Muscle of back (tissue), 11 donors: ENCODE results near the gene CEP85L. TPM values are rescaled to one million over a fixed set of nuclear protein-coding genes. Genes with fewer than 3 reads are reported as not detected.
"Not testable (repeated sequence)": the region's sequence is repeated elsewhere in the genome, so short reads cannot be mapped to it uniquely, and the experiment has no call there.

Source experiments
- DNase-seq, 3 donors: peaks; one replicate each; pipeline versions ENCODE4 v3.0.0 to v3.0.0-alpha.2; 2013
- polyA plus RNA-seq, 10 donors: library from polyadenylated mRNA; unstranded; fragments of 120-200 nt; gene quantifications; one replicate each; pipeline ENCODE4 v1.2.1, GENCODE V29; 2013; ENCODE audit not compliant: insufficient read length in 10 of 10

CEP85L gene
- polyA plus RNA-seq, 10 donors, result 10.7 to 27.7 (median 18.5) TPM

GRCh38 chr6:118502169-118502568 lies 149.2 kb downstream of the CEP85L start:
- DNase-seq, result no peak

DNA sequence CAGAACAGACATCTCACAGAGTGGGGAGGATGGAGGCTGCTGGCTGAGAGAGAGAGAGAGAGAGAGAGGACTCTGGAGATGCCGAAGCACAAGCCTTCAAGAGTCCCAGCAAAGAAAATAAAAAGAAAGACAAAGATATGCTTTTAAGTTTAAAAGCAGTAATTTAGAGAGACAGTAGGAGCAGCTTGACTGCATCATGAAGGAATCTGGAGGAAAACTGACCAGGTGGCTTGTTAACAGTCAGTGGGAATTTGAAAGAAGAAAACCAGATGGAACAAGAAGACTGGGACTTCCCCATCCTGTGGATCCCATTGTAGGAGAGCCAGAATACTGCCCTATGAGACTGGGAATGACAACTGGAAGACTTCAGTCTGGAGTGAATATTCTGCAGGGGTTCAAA lies 149.6 kb downstream of the CEP85L start:
- DNase-seq, result peak in 1 of 3 donors; percentile 8

DNA sequence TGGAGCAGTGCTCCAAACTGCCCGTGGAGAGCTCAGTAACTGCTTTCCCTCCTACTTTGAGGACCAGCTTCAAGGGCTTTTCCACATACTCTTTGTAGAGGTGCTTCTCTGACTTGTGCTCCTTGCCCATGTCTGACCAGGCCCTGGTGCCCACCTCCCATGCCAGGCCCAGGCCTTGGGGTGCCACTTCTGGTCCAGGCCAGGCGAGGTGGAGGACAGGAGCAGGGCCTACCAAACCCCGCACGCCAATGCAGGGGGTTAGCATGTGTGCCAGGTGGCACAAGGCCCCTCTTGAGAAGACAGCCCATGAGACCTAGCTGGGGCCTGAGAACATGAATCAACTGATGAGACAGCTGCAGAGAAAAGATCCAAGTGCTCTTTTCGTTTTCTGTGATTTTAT lies 150.3 kb downstream of the CEP85L start:
- no peak for DNase-seq

DNA sequence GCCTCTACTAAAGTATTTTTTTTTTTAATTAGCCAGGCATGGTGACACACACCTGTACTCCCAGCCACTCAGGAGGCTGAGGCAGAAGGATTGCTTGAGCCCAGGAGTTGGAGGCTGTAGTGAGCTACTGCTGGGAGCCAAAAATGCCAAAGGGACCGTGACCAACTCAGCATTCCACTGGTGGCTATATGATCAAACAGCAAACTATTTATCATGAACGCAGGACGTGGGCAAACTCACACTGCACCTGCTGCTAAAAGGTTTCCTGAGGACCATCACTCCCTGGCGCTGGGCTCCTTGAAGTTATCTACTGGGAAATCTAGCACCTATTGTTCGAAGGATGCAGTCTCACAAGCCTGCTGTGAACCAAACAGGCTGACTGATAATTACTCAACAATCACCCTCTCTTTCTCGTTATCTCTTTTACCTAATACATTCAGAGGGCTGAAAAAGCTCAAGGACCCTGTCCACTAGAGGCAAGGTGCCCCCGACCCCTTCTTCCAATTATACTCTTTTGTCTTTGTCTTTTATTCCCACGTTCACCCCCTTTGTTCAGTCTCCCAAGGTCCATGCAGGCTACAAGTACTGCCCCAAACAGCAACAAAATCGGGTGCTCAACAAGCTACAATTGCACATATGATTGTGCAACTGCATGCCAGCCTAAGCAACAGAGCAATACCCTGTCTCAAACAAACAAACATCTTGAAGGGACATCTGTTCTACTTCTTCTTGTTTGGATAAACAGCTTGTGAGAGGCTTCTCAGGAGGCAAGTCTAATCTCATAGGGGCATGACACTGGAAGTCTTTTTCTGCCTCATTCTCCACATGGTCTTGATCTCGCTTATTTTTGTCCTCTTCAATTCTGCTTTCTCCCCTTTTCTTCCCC lies 151.0 kb downstream of the CEP85L start:
- DNase-seq, result no peak

DNA sequence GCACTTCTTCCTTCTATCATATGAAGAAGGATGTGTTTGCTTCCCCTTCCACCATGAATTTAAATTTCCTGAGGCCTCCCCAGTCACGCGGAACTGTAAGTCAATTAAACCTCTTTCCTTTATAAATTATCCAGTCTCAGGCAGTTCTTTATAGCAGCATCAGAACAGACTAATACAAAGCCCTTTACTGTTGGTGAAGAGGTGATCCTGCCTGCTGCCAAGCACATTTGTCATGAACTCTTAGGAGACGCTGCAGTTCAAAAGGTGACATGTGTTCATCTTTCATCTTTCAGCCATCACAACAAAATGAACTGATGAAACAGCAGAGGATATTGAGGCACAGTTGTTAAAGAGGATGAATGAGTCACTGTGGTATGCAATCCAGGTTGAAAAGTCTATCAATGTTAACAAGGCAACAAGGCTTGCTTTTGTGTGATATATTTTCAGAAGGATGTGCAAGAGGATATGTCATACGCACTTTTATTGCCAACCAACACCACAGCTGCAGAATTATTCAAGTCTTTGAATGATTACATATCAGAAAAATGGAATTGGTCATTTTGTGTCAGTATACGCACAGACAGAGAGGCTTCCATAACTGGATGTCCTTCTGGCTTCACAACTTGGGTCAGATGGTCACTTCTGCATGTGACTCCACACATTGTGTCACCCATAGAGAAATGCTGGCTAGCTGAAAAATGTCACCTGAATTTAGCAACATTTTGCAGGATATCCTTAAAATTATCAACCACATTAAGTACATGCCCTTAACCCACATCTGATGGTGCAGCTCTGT lies 155.7 kb downstream of the CEP85L start:
- peak in 1 of 3 donors; percentile 29 for DNase-seq

GRCh38 chr6:118494091-118494490 lies 157.3 kb downstream of the CEP85L start:
- DNase-seq, result peak in 1 of 3 donors; percentile 10

DNA sequence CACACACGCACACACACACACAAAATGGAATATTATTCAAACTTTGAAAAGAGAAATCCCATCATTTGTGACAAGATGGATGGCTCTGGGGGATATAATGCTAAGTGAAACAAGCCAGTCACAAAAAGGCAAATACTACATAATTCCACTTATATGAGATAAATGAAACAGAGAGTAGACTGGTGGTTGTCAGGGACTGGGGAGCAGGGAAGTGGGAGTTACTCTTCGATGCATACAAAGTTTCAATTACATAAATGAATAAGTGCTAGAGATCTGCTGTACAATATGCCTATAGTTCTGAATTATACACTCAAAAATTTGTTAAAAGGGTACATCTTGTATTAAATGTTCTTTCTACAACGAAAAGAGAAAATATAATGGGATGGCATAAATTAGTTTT lies 161.4 kb downstream of the CEP85L start:
- no peak for DNase-seq

DNA sequence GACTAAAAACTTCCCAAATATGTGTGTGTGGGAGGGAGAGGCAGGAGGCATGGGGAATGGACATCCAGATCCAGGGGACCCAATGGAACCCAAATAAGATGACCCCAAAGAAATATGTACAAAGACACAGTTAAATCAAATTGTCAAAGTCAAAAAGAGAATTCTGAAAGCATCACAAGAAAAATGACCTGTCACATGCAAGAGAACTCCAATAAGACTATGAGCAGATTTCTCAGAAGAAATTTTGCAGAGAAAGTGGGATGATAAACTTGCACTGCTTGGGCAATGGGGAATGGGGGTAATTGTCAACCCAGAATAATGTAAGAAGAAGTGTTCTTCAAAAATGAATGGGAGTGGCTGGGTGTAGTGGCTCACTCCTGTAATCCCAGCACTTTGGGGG lies 162.8 kb downstream of the CEP85L start:
- no peak for DNase-seq

DNA sequence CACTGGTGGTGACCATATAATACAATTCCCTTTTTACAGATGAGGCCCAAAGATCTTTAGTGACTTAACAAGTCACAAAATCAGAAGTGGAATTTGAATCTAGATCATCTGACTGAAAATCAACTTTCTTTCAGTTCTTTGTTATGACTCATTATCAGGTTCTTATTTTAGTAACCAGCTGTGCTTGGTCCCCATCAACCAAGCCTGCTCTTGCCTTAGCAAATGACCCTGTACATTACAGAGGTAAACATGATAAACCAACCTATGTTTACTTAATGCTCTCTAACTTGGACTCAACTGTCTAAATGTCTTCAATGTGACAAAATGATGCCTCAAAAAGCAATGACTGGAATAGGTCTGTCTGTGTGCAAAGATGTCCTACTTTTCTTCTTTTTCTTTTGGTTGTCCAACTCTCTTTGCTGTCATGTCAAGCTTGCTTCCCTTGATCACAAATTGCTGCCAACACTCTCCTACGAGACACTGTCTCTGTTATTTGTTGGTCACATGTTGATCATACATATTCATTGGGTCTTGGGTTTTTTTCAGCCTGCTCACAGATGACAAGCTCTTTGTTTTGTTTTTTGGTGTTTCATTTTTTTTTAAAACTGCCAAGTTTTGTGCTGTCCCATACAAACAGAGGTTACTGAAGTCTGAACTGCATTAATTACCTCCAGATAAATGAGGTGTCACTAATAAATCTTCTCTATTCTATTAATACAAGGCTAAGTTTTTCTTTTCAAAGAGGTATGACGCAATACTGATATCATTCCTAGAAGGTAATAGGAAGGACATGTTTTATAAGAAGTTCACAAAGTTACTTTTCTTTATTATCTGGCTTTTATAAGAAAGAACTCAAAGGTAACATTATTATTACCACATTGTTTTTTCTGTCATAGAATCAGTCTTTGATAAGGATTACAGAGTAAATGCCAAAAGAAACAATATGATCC lies 165.5 kb downstream of the CEP85L start:
- no peak for DNase-seq

DNA sequence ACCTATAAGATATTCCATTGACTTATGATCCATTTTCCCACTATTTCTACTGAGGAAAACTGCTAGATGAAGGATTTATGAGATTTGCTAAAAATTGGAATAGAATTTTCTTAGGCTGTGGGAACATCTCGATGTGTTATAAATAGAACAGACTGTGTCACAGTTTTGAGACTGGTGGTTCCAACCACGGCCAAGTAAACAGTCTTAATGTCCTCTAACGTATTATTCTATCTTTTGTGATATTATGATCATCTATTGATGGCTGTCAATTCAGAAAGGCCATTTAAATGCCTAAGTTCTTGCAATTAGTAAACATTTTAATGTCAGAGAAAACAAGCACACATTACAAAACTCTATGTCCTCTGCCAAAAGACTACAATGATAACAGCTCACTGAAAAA lies 174.8 kb downstream of the CEP85L start:
- DNase-seq, result no peak

DNA sequence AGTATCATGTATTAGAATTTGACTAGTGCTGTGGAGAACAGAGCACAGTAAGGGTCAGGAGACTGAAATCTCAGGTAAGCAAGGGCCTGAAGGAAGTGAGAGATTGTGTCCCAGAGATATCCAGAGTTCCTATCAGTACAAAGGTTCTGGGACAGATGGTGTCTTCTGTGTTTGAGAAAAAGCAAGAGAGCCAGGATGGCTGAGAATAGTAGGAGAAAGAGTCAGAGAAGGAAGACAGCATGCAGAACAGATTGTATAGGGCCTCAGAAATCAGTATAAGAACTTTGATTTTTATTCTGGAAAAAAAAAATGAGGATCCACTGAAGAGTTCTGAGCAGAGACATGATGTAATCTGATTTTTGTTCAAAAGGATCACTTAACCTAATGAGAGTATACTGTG lies 178.1 kb downstream of the CEP85L start:
- no peak for DNase-seq

GRCh38 chr6:118469468-118469867 lies 181.9 kb downstream of the CEP85L start:
- no peak for DNase-seq

DNA sequence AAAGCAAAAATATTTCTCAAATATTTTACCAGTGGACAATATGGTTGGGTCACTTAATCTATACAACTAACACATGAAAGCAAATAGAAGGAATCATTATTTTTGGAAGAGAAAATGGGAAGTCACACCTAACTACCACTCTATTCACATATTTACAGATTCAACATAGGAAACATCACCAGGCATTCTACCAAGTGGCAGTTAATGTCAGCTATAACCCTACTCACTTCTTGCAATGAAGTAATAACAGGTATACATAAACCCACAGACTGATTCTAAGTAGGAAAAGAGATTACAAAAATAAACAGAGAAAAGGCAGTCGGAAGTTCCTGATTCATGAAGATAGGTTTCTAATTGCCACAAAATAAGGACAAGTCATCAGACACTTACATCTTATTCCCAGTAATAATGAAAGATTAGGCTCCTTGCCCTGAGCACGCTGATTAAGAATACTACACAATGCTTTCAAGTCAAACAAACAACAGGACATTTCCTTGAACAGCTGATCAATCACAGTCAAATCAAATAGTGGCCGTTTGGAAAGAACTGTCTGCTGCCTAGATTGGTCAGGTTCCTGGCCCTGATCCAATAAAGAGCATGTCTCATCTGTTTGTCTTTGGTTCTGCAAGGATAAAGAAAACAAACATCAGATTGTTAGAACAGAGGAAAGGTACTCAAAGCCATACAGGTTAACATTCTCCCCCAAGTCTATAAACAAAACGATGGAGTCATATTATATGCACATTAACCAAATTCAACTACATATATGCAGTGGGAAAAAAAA lies 182.5 kb downstream of the CEP85L start:
- DNase-seq, result no peak

- no peak for DNase-seq
Measured at GRCh38 chr6:118467181-118467580, 184.2 kb downstream of the CEP85L start.

- DNase-seq, result no peak
Measured at GRCh38 chr6:118464620-118465019, 186.8 kb downstream of the CEP85L start.

GRCh38 chr6:118460958-118461470 lies 190.4 kb downstream of the CEP85L start:
- DNase-seq, result no peak

- no peak for DNase-seq
Measured at GRCh38 chr6:118456982-118457381, 194.4 kb downstream of the CEP85L start.

GRCh38 chr6:118451839-118452238 lies 199.6 kb downstream of the CEP85L start:
- no peak for DNase-seq

DNA sequence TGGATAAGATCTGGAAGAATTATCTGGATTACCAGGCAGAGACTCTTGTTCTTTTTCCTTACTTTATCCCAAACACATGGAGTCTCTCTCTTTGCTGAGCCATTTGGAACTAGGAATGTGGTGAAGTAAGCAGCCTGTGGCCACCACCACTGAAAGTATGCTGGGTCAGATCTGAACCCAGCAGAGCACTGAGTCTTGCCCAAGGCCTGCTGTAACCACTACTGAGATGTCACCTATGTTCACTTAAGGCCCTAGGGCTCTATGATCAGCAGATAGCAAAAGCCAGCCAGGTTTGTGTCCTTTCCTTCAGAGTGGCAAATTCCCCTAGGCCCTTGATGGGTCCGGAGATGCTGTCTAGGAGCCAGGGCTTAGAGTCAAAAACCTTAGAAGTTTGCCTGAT lies 206.6 kb downstream of the CEP85L start:
- DNase-seq, result no peak

- no peak for DNase-seq
Measured at GRCh38 chr6:118436482-118436881, 214.9 kb downstream of the CEP85L start.

DNA sequence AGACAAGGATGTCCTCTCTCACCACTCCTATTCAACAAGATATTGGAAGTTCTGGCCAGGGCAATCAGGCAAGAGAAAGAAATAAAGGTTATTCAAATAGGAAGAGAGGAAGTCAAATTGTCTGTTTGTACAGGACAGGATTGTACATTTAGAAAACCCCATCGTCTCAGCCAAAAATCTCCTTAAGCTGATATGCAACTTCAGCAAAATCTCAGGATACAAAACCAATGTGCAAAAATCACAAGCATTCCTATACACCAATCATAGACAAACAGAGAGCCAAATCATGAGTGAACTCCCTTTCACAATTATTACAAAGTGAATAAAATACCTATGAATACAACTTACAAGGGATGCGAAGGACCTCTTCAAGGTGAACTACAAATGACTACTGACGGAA lies 217.2 kb downstream of the CEP85L start:
- DNase-seq, result not testable (repeated sequence)
